H1 (cell line): ENCODE results near the gene PGLYRP4. TPM values are rescaled to one million over a fixed set of nuclear protein-coding genes. Genes with fewer than 3 reads are reported as not detected.
A peak's percentile ranks its signal among the peaks of the same experiment; 100 is the strongest.

Experiments used
- CTCF ChIA-PET: fragments of 300-600 bp; sonication (Branson Sonifier 250); formaldehyde crosslinking; loops from one replicate; lab custom pipeline; 2021; ENCODE audit not compliant: partially characterized antibody; lab: Charles Lee
- POLR2A ChIA-PET: fragments of 300-600 bp; sonication (Branson Sonifier 250); formaldehyde crosslinking; loops from one replicate; lab custom pipeline; 2021; ENCODE audit warnings: inconsistent platforms; ENCODE audit not compliant: partially characterized antibody; lab: Charles Lee
- DNase-seq, 2 experiments: peaks; one replicate each; pipeline versions ENCODE4 v3.0.0 to v3.0.0-alpha.2; 2010 to 2022; ENCODE audit warnings: low spot score in 2 of 2, low read depth in 1 of 2, mixed read lengths in 1 of 2
- FAIRE-seq: peaks from 2 replicates; lab custom pipeline; 2011; peaks lifted over from hg19 to GRCh38; lab: Jason Lieb, UNC
- H2AFZ ChIP-seq: 2 replicates; pipeline ENCODE4 v1.8.1; 2012; ENCODE audit warnings: low read length, inconsistent platforms
- H2AK5ac ChIP-seq: 2 replicates; pipeline ENCODE4 v1.6.1; 2013; ENCODE audit warnings: low read depth, low read length
- H2BK120ac ChIP-seq: replicated peaks from 2 replicates; pipeline ENCODE3; 2013; ENCODE audit warnings: low read depth, low read length, inconsistent platforms
- H2BK12ac ChIP-seq: 2 replicates; pipeline ENCODE4 v1.6.1; 2013; ENCODE audit warnings: low read depth, low read length
- H2BK15ac ChIP-seq: 2 replicates; pipeline ENCODE4 v1.6.1; 2013; ENCODE audit warnings: low read length
- H2BK20ac ChIP-seq: 2 replicates; pipeline ENCODE4 v1.6.1; 2013; ENCODE audit warnings: low read length
- H2BK5ac ChIP-seq: 2 replicates; pipeline ENCODE4 v1.6.1; 2013; ENCODE audit warnings: low read depth, low read length
- H3K14ac ChIP-seq: 2 replicates; pipeline ENCODE4 v1.6.1; 2013; ENCODE audit warnings: inconsistent platforms; ENCODE audit not compliant: insufficient read length
- H3K18ac ChIP-seq: 2 replicates; pipeline ENCODE4 v1.6.1; 2013; ENCODE audit warnings: low read length; ENCODE audit errors: extremely low read depth
- H3K23ac ChIP-seq: 2 replicates; pipeline ENCODE4 v1.6.1; 2013; ENCODE audit warnings: inconsistent platforms; ENCODE audit not compliant: insufficient read length
- H3K23me2 ChIP-seq: 2 replicates; pipeline ENCODE4 v1.6.1; 2013; ENCODE audit warnings: low read depth, low read length
- H3K27ac ChIP-seq: 2 replicates; pipeline ENCODE4 v1.6.1; 2011; ENCODE audit warnings: low read depth, low read length, inconsistent platforms
- H3K27me3 ChIP-seq, 4 experiments: replicated peaks in 1 of 4; 1 replicate in 1 of 4; 2 replicates in 3 of 4; pipeline versions ENCODE4 v1.6.1 to v1.8.1; 2011 to 2013; ENCODE audit warnings: low read length in 3 of 4, mild to moderate bottlenecking in 3 of 4, inconsistent platforms in 2 of 4, mixed read lengths in 2 of 4, moderate library complexity in 1 of 4; ENCODE audit not compliant: control insufficient read depth in 3 of 4, insufficient read depth in 3 of 4; ENCODE audit errors: extremely low read depth in 1 of 4
- H3K36me3 ChIP-seq, 4 experiments: 2 replicates each; pipeline versions ENCODE4 v1.6.1 to v1.8.1; 2011 to 2013; ENCODE audit warnings: mild to moderate bottlenecking in 4 of 4, low read length in 3 of 4, moderate library complexity in 2 of 4, control low read depth in 1 of 4, inconsistent platforms in 1 of 4; ENCODE audit not compliant: insufficient read depth in 4 of 4, control insufficient read depth in 2 of 4
- H3K4ac ChIP-seq: replicated peaks from 2 replicates; pipeline ENCODE3; 2013; ENCODE audit warnings: low read length, low read depth, mixed read lengths, inconsistent platforms; ENCODE audit not compliant: insufficient read length
- H3K4me1 ChIP-seq, 4 experiments: replicated peaks in 1 of 4; 1 replicate in 1 of 4; 2 replicates in 3 of 4; pipeline versions ENCODE4 v1.6.1 to v1.8.1; 2011 to 2013; ENCODE audit warnings: low read length in 3 of 4, inconsistent platforms in 2 of 4, mixed read lengths in 1 of 4; ENCODE audit not compliant: insufficient read depth in 4 of 4, control insufficient read depth in 3 of 4
- H3K4me2 ChIP-seq, 2 experiments: 2 replicates each; pipeline versions ENCODE4 v1.6.1 to v1.8.1; 2011 to 2013; ENCODE audit warnings: low read depth in 2 of 2, low read length in 2 of 2, control low read depth in 1 of 2, inconsistent platforms in 1 of 2, mild to moderate bottlenecking in 1 of 2; ENCODE audit not compliant: insufficient read depth in 1 of 2
- H3K4me3 ChIP-seq, 4 experiments: fragments of 200-600, 300-600 bp in 1 of 4; sonication (generic), shearing (Covaris generic), sonication (Bioruptor Twin) in 1 of 4; 2 replicates each; pipeline versions ENCODE4 v1.5.1 to v1.8.1; 2011 to 2016; ENCODE audit warnings: low read length in 4 of 4, low read depth in 3 of 4, control low read depth in 2 of 4, inconsistent platforms in 2 of 4, mild to moderate bottlenecking in 2 of 4, mixed read lengths in 1 of 4, moderate library complexity in 1 of 4; ENCODE audit not compliant: insufficient read depth in 2 of 4; ENCODE audit errors: extremely low read depth in 1 of 4
- H3K56ac ChIP-seq: replicated peaks from 2 replicates; pipeline ENCODE3; 2013; ENCODE audit warnings: low read depth, mild to moderate bottlenecking, mixed read lengths, low read length, inconsistent platforms; ENCODE audit not compliant: insufficient read length
- H3K79me1 ChIP-seq: 2 replicates; pipeline ENCODE4 v1.6.1; 2013; ENCODE audit warnings: low read depth, low read length, control low read depth
- H3K79me2 ChIP-seq, 2 experiments: 2 replicates each; pipeline versions ENCODE4 v1.6.1 to v1.8.1; 2012 to 2013; ENCODE audit warnings: low read length in 2 of 2, mild to moderate bottlenecking in 2 of 2, inconsistent platforms in 1 of 2; ENCODE audit not compliant: insufficient read depth in 2 of 2, control insufficient read depth in 1 of 2
- H3K9ac ChIP-seq, 4 experiments: replicated peaks in 1 of 4; 1 replicate in 1 of 4; 2 replicates in 3 of 4; pipeline versions ENCODE4 v1.6.1 to v1.8.1; 2011 to 2013; ENCODE audit warnings: low read depth in 3 of 4, low read length in 3 of 4, control low read depth in 2 of 4, mild to moderate bottlenecking in 2 of 4, moderate library complexity in 2 of 4, inconsistent platforms in 1 of 4; ENCODE audit errors: extremely low read depth in 1 of 4
- H3K9me3 ChIP-seq, 2 experiments: 2 replicates each; pipeline versions ENCODE4 v1.6.1 to v1.8.1; 2012 to 2013; ENCODE audit warnings: mild to moderate bottlenecking in 2 of 2, moderate library complexity in 2 of 2, control low read depth in 1 of 2, inconsistent platforms in 1 of 2, low read depth in 1 of 2, low read length in 1 of 2, mixed read lengths in 1 of 2; ENCODE audit not compliant: insufficient read depth in 2 of 2
- H4K20me1 ChIP-seq, 2 experiments: replicated peaks in 1 of 2; 2 replicates each; pipeline versions ENCODE3 to v1.8.1; 2011 to 2013; ENCODE audit warnings: inconsistent platforms in 2 of 2, low read length in 2 of 2, mild to moderate bottlenecking in 1 of 2; ENCODE audit not compliant: insufficient read depth in 2 of 2, control insufficient read depth in 1 of 2
- H4K5ac ChIP-seq: 2 replicates; pipeline ENCODE4 v1.6.1; 2013; ENCODE audit warnings: low read length, low read depth, mixed read lengths, inconsistent platforms; ENCODE audit not compliant: insufficient read length
- H4K8ac ChIP-seq: 2 replicates; pipeline ENCODE4 v1.8.0; 2013; ENCODE audit warnings: mild to moderate bottlenecking, moderate library complexity, low read length, inconsistent platforms; ENCODE audit not compliant: insufficient read depth; ENCODE audit errors: extremely low read depth
- H4K91ac ChIP-seq: replicated peaks from 2 replicates; pipeline ENCODE3; 2013; ENCODE audit warnings: low read length, mixed read lengths, inconsistent platforms; ENCODE audit not compliant: insufficient read length
- ATF3 ChIP-seq: IDR thresholded peaks from 2 replicates; pipeline ENCODE4 v1.6.1; 2011; ENCODE audit warnings: low read depth, mild to moderate bottlenecking, low read length; ENCODE audit not compliant: insufficient read depth
- CEBPB ChIP-seq: IDR thresholded peaks from 2 replicates; pipeline ENCODE4 v1.6.1; 2012; ENCODE audit warnings: low read depth, low read length
- EGR1 ChIP-seq: IDR thresholded peaks from 2 replicates; pipeline ENCODE4 v1.6.1; 2011; ENCODE audit warnings: low read depth, low read length, borderline replicate concordance
- POLR2A ChIP-seq, 2 experiments: IDR thresholded peaks; 1 replicate in 1 of 2; 2 replicates in 1 of 2; pipeline ENCODE4 v1.6.1; 2011; ENCODE audit warnings: low read depth in 2 of 2, low read length in 2 of 2, mild to moderate bottlenecking in 2 of 2; ENCODE audit errors: control extremely low read depth in 1 of 2
- RXRA ChIP-seq: IDR thresholded peaks from 2 replicates; pipeline ENCODE4 v1.6.1; 2011; ENCODE audit warnings: low read depth, mild to moderate bottlenecking, low read length, moderate library complexity; ENCODE audit not compliant: insufficient read depth
- SIX5 ChIP-seq: IDR thresholded peaks from 2 replicates; pipeline ENCODE4 v1.6.1; 2011; ENCODE audit warnings: mild to moderate bottlenecking, low read depth, low read length
- TAF7 ChIP-seq: optimal IDR thresholded peaks from 2 replicates; pipeline ENCODE3; 2011; ENCODE audit warnings: low read depth, mild to moderate bottlenecking, inconsistent platforms, low read length, moderate library complexity, borderline replicate concordance
- YY1 ChIP-seq: IDR thresholded peaks from 2 replicates; pipeline ENCODE4 v1.6.1; 2011; ENCODE audit warnings: low read depth, mild to moderate bottlenecking, low read length
- ZNF274 ChIP-seq: IDR thresholded peaks from 2 replicates; pipeline ENCODE4 v1.7.0; 2012; ENCODE audit warnings: low read length, borderline replicate concordance; ENCODE audit errors: extremely low read depth
- WGBS, 2 experiments: shearing (Covaris generic) in 1 of 2; methylation state at CpG; one replicate each; pipeline versions ENCODE4 v1.1.6 to v1.1.7; 2013 to 2015; ENCODE audit warnings: low lambda C conversion rate in 2 of 2, mixed read lengths in 2 of 2, inconsistent platforms in 1 of 2, low coverage in 1 of 2, missing lambda C conversion rate in 1 of 2; ENCODE audit not compliant: insufficient replicate concordance in 2 of 2, insufficient coverage in 1 of 2, insufficient read length in 1 of 2; ENCODE audit errors: extremely low coverage in 1 of 2, missing lambda C conversion rate in 1 of 2; 5-methylcytosine and 5-hydroxymethylcytosine counted together
- polyA plus RNA-seq, 7 experiments: library from polyadenylated mRNA; depleted of rRNA in 3 of 7; stranded (reverse) in 5 of 7; unstranded in 2 of 7; fragments of >200 nt in 5 of 7; fragments of 200-250 nt in 2 of 7; gene quantifications; 1 replicate in 5 of 7; 2 replicates in 1 of 7; 4 replicates in 1 of 7; pipeline versions ENCODE4 v1.2.1 to v1.2.3, GENCODE V29; 2011 to 2013; ENCODE audit warnings: missing spikeins in 2 of 7, mixed read lengths in 2 of 7
- total RNA-seq: library from RNA; stranded (reverse); fragmentation: NEBNext Ultra II Directional; extraction: Animal tissue kit (Norgen Biotek cat#: 25700); gene quantifications from 2 replicates; pipeline ENCODE4 v1.2.1, GENCODE V29; 2021
- TF ChIP-seq, protein P1 (sequence below), 3 experiments: IDR thresholded peaks; 1 replicate in 2 of 3; 2 replicates in 1 of 3; pipeline versions ENCODE4 v1.5.1 to v1.6.1; 2011; ENCODE audit warnings: low read length in 3 of 3, mild to moderate bottlenecking in 3 of 3, inconsistent platforms in 2 of 3, low read depth in 1 of 3, moderate library complexity in 1 of 3; ENCODE audit not compliant: insufficient read depth in 1 of 3; ENCODE audit errors: control extremely low read depth in 1 of 3
- TF ChIP-seq, protein P2 (sequence below): IDR thresholded peaks from 2 replicates; pipeline ENCODE4 v1.6.1; 2011; ENCODE audit warnings: low read length, improper control_type of control experiment

The PGLYRP4 gene
- total and polyA plus RNA-seq, 2 of the 8 experiments (the other 6 are each of a cell fraction or from before 2014, with no cell fraction given): not detected

DNA sequence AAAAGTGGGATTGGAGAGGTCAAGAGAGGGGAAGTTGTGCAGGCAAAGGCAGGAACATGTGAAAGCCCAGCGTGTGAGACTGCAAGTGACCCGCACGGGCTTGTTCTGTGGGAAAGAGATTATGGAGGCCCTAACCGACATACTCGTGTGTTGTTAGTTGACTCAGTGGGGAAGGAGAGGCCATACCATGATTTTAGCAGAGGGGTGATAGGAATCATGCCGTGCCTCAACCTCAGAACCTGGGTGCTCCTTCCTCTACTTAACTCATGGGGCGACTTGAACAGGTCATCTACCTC lies 55.2 kb downstream of the PGLYRP4 start:
- WGBS, 2 experiments: 87% methylated on average over 7 of the region's 7 CpGs; no CpG with 5 or more reads in 1 of the 2 experiments
- Histone ChIP-seq H2BK120ac (no peak overlapping the region), H2BK20ac (no peak overlapping the region), H3K18ac (no peak overlapping the region), H4K8ac (peak overlapping the region; percentile 51; the same call in 1 of the 2 replicates), H2BK5ac (no peak overlapping the region), H2BK15ac (no peak overlapping the region), H4K91ac (no peak overlapping the region), H3K14ac (no peak overlapping the region), H3K4ac (no peak overlapping the region), H3K27ac (no peak overlapping the region), H3K4me3 (no peak overlapping the region), H3K4me2 (no peak overlapping the region), H2AK5ac (no peak overlapping the region), H3K79me1 (no peaks in the 10 kb centered on the region), H3K9me3 (no peaks in the 10 kb centered on the region), H3K56ac (no peak overlapping the region), H3K9ac (no peak overlapping the region), H4K20me1 (no peaks in the 10 kb centered on the region), H4K5ac (no peak overlapping the region), H3K23ac (no peak overlapping the region), H3K79me2 (no peaks in the 10 kb centered on the region), H2AFZ (no peak overlapping the region), H2BK12ac (no peak overlapping the region), H3K36me3 (no peaks in the 10 kb centered on the region), H3K27me3 (no peaks in the 10 kb centered on the region), H3K4me1 (peaks cover 0 to 5% (median 2%) of the 10 kb centered on the region in 4 experiments; a peak in 3 of 7 replicates), H3K23me2 (peaks cover 2% of the 10 kb centered on the region; the same call in 1 of the 2 replicates)
- FAIRE-seq (no peak), DNase-seq (no peak)
- ChIA-PET POLR2A (no interaction called here), CTCF (interaction anchor here (0.6 to 1.0 kb wide), 2 partner anchors 11 to 16 kb away, joined by 3 read pairs; no protein-coding TSS in a partner anchor)
- TF ChIP-seq TAF7 (no peak), YY1 (no peak), RXRA (no peak), ATF3 (no peak), POLR2A (IDR thresholded peaks at IDR 0.05; ENCODE audit: control extremely low read depth in 1 of 2, low read depth in 2 of 2, low read length in 2 of 2) (no peak), EGR1 (no peak), CEBPB (no peak), SIX5 (no peak), ZNF274 (no peak)
- TF ChIP-seq, protein P1, sequence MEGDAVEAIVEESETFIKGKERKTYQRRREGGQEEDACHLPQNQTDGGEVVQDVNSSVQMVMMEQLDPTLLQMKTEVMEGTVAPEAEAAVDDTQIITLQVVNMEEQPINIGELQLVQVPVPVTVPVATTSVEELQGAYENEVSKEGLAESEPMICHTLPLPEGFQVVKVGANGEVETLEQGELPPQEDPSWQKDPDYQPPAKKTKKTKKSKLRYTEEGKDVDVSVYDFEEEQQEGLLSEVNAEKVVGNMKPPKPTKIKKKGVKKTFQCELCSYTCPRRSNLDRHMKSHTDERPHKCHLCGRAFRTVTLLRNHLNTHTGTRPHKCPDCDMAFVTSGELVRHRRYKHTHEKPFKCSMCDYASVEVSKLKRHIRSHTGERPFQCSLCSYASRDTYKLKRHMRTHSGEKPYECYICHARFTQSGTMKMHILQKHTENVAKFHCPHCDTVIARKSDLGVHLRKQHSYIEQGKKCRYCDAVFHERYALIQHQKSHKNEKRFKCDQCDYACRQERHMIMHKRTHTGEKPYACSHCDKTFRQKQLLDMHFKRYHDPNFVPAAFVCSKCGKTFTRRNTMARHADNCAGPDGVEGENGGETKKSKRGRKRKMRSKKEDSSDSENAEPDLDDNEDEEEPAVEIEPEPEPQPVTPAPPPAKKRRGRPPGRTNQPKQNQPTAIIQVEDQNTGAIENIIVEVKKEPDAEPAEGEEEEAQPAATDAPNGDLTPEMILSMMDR (IDR thresholded peaks at IDR 0.05; ENCODE audit: control extremely low read depth in 1 of 3, insufficient read depth in 1 of 3, low read depth in 1 of 3, low read length in 3 of 3): no peak
- TF ChIP-seq, protein P2, sequence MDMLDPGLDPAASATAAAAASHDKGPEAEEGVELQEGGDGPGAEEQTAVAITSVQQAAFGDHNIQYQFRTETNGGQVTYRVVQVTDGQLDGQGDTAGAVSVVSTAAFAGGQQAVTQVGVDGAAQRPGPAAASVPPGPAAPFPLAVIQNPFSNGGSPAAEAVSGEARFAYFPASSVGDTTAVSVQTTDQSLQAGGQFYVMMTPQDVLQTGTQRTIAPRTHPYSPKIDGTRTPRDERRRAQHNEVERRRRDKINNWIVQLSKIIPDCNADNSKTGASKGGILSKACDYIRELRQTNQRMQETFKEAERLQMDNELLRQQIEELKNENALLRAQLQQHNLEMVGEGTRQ: no peak
